Measurements from ENCODE around the gene ARHGAP24.
A peak's percentile ranks its signal among the peaks of the same experiment; 100 is the strongest.
"Not testable (repeated sequence)": the region's sequence is repeated elsewhere in the genome, so short reads cannot be mapped to it uniquely, and the experiment has no call there.

The ARHGAP24 gene

GRCh38 chr4:85968945-85969819 is 494.2 kb downstream of the ARHGAP24 start:
- peak; percentile 31 for DNase-seq

GRCh38 chr4:85970535-85970934 is 495.6 kb downstream of the ARHGAP24 start:
- DNase-seq = no peak

- no peak for DNase-seq
Observed at GRCh38 chr4:85979276-85979675, 504.3 kb downstream of the ARHGAP24 start.

GRCh38 chr4:85986266-85986665 is 511.3 kb downstream of the ARHGAP24 start:
- no peak for DNase-seq

- no peak for DNase-seq
Observed at GRCh38 chr4:85993641-85994040, 518.7 kb downstream of the ARHGAP24 start.

- DNase-seq = no peak
Observed at GRCh38 chr4:85994576-85994975, 519.6 kb downstream of the ARHGAP24 start.

GRCh38 chr4:85995361-85995760 is 520.4 kb downstream of the ARHGAP24 start:
- no peak for DNase-seq

- DNase-seq = no peak
Observed at GRCh38 chr4:86001591-86001990, 526.6 kb downstream of the ARHGAP24 start.

GRCh38 chr4:86004030-86004429 is 529.1 kb downstream of the ARHGAP24 start:
- no peak for DNase-seq

- no peak for DNase-seq
Observed at GRCh38 chr4:86006057-86006456, 531.1 kb downstream of the ARHGAP24 start.

- DNase-seq = no peak
Observed at GRCh38 chr4:86007042-86007441, 532.1 kb downstream of the ARHGAP24 start.

GRCh38 chr4:86011117-86011516 is 536.2 kb downstream of the ARHGAP24 start:
- DNase-seq = no peak

- no peak for DNase-seq
Observed at GRCh38 chr4:86013621-86014020, 538.7 kb downstream of the ARHGAP24 start.

GRCh38 chr4:86014599-86014998 is 539.6 kb downstream of the ARHGAP24 start:
- DNase-seq = no peak

- DNase-seq = no peak
Observed at GRCh38 chr4:86015412-86016350, 540.7 kb downstream of the ARHGAP24 start.

- no peak for DNase-seq
Observed at GRCh38 chr4:86019362-86019761, 544.4 kb downstream of the ARHGAP24 start.

GRCh38 chr4:86019906-86020305 is 545.0 kb downstream of the ARHGAP24 start:
- no peak for DNase-seq

- DNase-seq = not testable (repeated sequence)
Observed at GRCh38 chr4:86021671-86022070, 546.7 kb downstream of the ARHGAP24 start.

GRCh38 chr4:86026720-86027119 is 551.8 kb downstream of the ARHGAP24 start:
- no peak for DNase-seq

- DNase-seq = no peak
Observed at GRCh38 chr4:86031927-86032326, 557.0 kb downstream of the ARHGAP24 start.

GRCh38 chr4:86032476-86033022 is 557.6 kb downstream of the ARHGAP24 start:
- no peak for DNase-seq

- no peak for DNase-seq
Observed at GRCh38 chr4:86033171-86033570, 558.2 kb downstream of the ARHGAP24 start.

GRCh38 chr4:86034616-86035015 is 559.7 kb downstream of the ARHGAP24 start:
- no peak for DNase-seq
